Measurements from ENCODE around the gene PID1.

GRCh38 chr2:229104974-229105387 is 166.1 kb downstream of the PID1 start:
- TF ChIP-seq, protein P1, sequence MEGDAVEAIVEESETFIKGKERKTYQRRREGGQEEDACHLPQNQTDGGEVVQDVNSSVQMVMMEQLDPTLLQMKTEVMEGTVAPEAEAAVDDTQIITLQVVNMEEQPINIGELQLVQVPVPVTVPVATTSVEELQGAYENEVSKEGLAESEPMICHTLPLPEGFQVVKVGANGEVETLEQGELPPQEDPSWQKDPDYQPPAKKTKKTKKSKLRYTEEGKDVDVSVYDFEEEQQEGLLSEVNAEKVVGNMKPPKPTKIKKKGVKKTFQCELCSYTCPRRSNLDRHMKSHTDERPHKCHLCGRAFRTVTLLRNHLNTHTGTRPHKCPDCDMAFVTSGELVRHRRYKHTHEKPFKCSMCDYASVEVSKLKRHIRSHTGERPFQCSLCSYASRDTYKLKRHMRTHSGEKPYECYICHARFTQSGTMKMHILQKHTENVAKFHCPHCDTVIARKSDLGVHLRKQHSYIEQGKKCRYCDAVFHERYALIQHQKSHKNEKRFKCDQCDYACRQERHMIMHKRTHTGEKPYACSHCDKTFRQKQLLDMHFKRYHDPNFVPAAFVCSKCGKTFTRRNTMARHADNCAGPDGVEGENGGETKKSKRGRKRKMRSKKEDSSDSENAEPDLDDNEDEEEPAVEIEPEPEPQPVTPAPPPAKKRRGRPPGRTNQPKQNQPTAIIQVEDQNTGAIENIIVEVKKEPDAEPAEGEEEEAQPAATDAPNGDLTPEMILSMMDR (IDR thresholded peaks at IDR 0.05): no peak
- no peak for TF ChIP-seq EZH2 (IDR thresholded peaks at IDR 0.05; ENCODE audit: borderline replicate concordance, insufficient read depth, low read depth, low read length, poor library complexity, severe bottlenecking)
